GM21737 (cell line): Measurements from ENCODE around the gene KCND2.
A peak's percentile ranks its signal among the peaks of the same experiment; 100 is the strongest.

Experiments used
- ATAC-seq: cut with Tn5 transposase; IDR thresholded peaks from one replicate; pipeline ENCODE4 v1.9.1; 2021; ENCODE audit warnings: mild to moderate bottlenecking, moderate library complexity; ENCODE audit not compliant: unreplicated experiment

Gene KCND2

GRCh38 chr7:120307991-120308545 is 35.1 kb downstream of the KCND2 start:
- ATAC-seq, result no peak

DNA sequence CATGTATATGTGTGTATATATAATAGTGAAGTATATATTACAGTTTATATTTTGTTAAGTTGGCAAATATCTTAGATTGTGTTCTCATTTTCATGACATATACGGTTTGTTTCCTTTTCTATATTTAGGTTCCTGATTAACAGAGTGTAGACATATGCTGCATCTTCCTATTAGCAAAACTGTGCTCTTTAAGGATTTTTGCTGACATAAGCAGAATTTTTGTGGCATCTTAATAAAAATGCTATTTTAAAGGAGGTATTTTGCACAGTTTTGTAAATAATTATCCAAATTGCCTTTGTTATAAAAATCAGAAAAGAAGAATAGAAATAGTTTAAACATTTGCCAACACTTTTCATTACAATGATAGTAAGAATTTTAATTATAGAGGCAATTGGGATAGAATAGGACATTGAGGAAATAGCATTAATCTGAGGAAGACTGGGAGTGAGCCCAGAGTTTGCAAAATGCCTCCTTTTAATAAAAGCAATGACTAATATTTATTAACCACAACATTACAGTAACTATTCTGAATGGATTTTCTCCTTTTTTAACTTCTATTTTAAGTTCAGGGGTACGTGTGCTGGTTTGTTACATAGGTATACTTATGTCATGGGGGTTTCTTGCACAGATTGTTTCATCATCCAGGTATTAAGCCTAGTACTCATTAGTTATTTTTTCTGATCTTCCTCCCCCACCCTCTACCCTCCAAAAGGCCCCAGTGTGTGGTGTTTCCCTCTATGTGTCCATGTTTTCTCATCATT is 38.2 kb downstream of the KCND2 start:
- no peak for ATAC-seq

GRCh38 chr7:120320218-120320961 is 47.4 kb downstream of the KCND2 start:
- no peak for ATAC-seq

- ATAC-seq, result no peak
Measured at GRCh38 chr7:120327054-120327453, 54.1 kb downstream of the KCND2 start.

DNA sequence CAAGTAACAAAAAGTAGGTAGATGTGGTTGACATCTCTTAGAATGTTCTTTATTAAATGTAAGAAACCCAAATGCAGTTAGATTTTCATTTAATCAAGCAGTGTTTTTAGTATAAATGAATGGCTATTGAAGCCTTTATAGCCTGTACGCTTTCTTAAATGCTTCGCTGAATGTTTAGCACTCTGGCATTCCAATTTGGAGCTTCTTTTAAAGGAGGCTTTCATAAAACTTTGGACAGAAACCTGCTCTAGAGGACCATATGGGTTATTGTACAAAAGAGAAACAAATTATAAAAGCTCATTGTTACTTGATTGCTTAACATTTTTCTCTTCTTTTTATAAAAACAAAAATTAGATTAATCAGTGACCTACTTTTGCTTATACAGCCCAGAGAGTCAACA is 59.5 kb downstream of the KCND2 start:
- no peak for ATAC-seq

GRCh38 chr7:120334475-120334874 is 61.5 kb downstream of the KCND2 start:
- peak; percentile 89 for ATAC-seq

- ATAC-seq, result peak; percentile 56
Measured at GRCh38 chr7:120337308-120337907, 64.4 kb downstream of the KCND2 start.

DNA sequence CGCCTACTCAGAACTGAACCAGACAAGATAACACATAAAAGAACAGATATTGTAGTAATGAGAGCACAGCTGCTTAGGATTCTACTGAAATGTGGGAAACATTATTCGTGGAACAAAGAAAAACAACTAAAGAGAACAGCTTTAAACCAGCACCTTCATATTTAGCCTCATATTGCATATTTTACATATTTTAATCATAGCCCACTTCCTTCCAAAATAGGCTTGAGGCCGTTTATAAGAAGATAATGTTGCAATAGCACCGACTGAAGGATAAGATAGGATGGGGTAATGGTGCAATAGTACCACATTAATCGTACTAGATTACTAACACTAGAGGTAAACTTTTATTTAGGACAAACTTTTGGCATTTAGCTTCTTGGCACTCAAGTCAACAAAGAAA is 71.3 kb downstream of the KCND2 start:
- no peak for ATAC-seq

DNA sequence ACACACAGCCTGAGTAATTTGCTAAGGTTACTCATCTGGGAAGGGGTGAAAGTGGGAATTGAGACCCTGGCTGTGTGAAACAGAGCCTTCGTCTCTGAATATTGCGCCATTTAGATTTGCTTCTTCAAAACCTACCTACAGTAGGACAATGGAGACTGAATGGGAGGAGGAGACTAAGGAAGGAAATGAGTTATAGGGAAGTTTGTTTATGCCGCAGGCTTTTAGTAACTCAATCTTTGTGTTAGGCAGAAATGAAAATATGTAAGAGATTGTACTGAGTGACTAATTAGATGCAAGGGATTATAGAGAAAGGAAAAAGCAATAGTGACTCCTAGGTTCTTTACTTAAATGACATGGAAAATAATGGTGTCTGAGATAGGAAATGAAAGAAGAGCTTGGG is 80.2 kb downstream of the KCND2 start:
- no peak for ATAC-seq

GRCh38 chr7:120360918-120361317 is 87.9 kb downstream of the KCND2 start:
- ATAC-seq, result peak; percentile 95

GRCh38 chr7:120363414-120363813 is 90.4 kb downstream of the KCND2 start:
- no peak for ATAC-seq

- no peak for ATAC-seq
Measured at GRCh38 chr7:120370954-120371353, 98.0 kb downstream of the KCND2 start.

GRCh38 chr7:120373174-120373573 is 100.2 kb downstream of the KCND2 start:
- no peak for ATAC-seq

DNA sequence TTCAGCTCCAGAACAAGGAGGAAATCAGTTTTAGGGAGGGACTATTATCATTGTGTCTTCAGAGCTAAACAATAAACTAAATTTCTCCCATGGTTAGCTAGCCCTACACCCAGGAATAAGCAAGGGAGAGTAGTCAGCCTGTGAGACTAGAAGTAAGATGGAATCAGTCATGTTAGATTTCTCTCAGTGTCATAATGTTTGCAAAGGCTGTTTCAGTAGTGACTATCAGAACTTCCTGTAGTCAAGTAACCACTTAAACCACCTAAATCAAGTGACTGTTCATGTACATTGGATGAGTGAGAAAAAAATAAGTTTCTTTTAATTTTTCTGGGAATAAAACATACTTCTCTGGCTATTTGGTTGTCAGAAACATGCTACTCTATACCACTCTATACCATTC is 121.6 kb downstream of the KCND2 start:
- ATAC-seq, result no peak

DNA sequence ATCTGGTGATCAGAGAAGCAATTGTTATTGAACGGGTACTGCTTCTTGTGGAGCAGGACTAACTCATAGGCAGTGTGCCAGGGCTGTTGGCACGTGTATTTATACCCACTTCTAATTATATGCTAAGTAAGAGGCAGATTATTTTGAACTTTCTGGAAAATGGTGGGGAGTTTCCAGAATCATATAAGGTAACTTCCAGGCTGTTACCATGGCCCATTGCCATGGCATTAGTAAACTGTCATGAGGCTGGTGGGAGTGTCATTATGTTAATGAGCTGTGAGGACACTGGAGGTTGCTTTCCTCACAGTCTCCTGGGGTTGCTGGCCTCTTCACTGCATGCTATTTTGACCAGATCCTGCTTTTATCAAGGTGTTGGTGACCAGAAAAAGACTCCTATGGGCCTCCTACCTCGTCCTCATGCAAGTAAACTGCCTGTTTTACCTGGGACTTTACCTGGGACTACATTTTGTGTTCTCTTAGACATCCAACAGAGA is 122.6 kb downstream of the KCND2 start:
- peak; percentile 78 for ATAC-seq

DNA sequence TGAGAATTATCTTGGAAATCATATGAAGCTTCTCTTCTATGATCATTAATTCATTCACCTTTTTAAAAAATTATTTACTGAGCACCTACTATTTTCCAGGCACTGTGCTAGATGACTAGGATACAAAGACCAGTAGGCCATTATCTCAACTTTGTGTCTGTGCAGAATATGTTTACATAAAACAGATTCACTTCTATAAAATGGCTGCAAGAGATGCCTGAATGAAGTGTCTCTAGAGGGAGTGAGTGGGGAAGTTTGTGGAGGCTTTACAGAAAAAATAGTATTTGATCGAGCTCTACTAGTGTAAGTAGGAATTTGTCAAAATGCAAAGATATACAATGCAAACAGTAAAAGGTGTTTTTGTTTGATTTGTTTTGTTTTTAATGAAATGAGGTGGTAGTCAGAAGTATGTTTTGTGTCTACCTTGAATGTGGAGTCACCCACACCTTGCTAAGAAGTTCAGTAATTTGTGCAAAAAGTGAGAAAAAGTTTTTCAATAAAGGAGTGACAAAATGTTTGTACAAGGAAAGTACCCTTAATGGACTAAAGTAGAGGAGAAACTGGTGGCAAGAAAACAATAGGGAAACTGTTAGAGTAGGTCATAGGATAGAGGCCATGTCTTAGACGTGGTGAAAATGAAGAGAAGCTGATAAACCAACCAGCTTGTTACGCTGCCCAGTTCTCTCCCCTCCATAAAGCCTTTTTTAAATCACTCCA is 125.5 kb downstream of the KCND2 start:
- ATAC-seq, result no peak

GRCh38 chr7:120400806-120401455 is 128.0 kb downstream of the KCND2 start:
- peak; percentile 42 for ATAC-seq

GRCh38 chr7:120402079-120402767 is 129.2 kb downstream of the KCND2 start:
- ATAC-seq, result peak; percentile 75

DNA sequence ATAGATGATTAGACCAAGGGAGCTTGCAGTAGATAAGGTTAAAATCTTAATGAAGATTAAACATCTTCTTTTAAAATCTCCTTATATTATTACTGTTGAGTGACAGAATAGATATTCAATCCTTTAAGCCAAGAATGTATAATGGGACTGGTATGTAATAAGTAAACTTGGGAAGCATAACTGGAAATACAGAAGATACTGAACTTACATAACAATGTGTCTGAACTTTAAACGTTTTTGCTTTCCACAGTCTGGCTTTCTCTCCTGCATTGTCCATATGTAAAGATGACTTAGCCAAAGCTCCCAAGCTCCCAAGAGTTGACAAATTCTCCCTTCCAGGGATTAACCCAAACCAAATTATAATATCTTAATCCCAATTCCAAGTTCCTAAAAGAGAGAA is 129.8 kb downstream of the KCND2 start:
- ATAC-seq, result no peak

- ATAC-seq, result peak; percentile 47
Measured at GRCh38 chr7:120404042-120404441, 131.1 kb downstream of the KCND2 start.
